ENCODE measurements around the gene ARL3.

- no peak for TF ChIP-seq USF2 (IDR thresholded peaks at IDR 0.05; ENCODE audit: low read depth, low read length)
- TF ChIP-seq MAFK (IDR thresholded peaks at IDR 0.05; ENCODE audit: low read depth, low read length): no peak
- no peak for TF ChIP-seq CTCF (conservative IDR thresholded peaks at IDR 0.05; ENCODE audit: low read depth, low read length)
- no peak for TF ChIP-seq POLR2A (IDR thresholded peaks at IDR 0.05; ENCODE audit: low read depth, low read length)
- TF ChIP-seq FOS (IDR thresholded peaks at IDR 0.05; ENCODE audit: low read depth, low read length): no peak
- no peak for TF ChIP-seq CHD1 (IDR thresholded peaks at IDR 0.05; ENCODE audit: low read depth, low read length)
- TF ChIP-seq RCOR1 (IDR thresholded peaks at IDR 0.05; ENCODE audit: insufficient replicate concordance, low read length): no peak
- no peak for TF ChIP-seq MXI1 (IDR thresholded peaks at IDR 0.05; ENCODE audit: borderline replicate concordance, low read depth, low read length)
- TF ChIP-seq ELK1 (IDR thresholded peaks at IDR 0.05; ENCODE audit: borderline replicate concordance, low read depth, low read length): no peak
- no peak for TF ChIP-seq SMC3 (IDR thresholded peaks at IDR 0.05; ENCODE audit: low read depth, low read length)
Measured at GRCh38 chr10:102657984-102658724, 56.0 kb downstream of the ARL3 start.

Data from IMR-90 (cell line).